ENCODE measurements around the gene SUN1.
A peak's percentile ranks its signal among the peaks of the same experiment; 100 is the strongest.

Gene SUN1

DNA sequence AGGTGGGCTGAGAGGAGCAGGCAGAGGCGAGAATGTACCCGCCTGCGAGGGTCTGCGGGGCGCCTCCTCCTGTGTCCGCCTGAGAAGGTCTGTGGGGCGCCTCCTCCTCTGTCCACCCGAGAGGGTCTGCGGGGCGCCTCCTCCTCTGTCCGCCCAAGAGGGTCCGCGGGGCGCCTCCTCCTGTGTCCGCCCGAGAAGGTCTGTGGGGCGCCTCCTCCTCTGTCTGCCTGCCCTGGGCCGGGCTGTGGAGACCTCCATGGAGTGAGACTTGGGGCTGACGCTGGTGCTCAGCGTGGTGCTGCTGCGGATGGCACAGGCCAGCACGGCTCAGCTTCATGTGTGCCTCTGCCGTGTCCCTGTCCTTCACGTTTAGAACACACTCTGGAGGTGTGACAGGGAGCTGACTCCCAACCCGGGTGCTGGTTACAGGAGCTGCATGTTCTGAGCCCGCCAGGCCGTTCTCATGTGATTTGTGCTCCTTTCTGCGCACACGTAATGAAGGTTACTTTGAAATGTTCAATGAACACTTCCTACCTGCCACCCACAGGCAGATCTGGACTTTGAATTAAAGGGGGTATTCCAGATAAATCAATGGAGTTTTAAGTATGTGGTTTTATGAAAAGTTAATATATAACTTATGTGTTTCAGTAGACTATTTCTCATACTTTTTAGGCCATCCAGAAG lies 23.6 kb downstream of the SUN1 start:
- Histone ChIP-seq H3K27ac (ENCODE audit: low read depth in 2 of 2, low read length in 2 of 2) (no peak overlapping the region), H3K27me3 (ENCODE audit: control insufficient read depth in 2 of 2, insufficient read depth in 2 of 2, low read length in 2 of 2) (no peaks in the 10 kb centered on the region), H3K9ac (ENCODE audit: low read depth in 1 of 2, low read length in 2 of 2) (no peak overlapping the region), H3K4me3 (ENCODE audit: low read length in 2 of 2) (no peak overlapping the region), H3K4me1 (ENCODE audit: control insufficient read depth in 2 of 2, insufficient read depth in 2 of 2, low read length in 2 of 2) (no peaks in the 10 kb centered on the region), H3K9me3 (ENCODE audit: control insufficient read depth in 2 of 2, low read length in 2 of 2) (no peaks in the 10 kb centered on the region), H3K36me3 (ENCODE audit: control insufficient read depth in 2 of 2, insufficient read depth in 2 of 2, low read length in 2 of 2) (peaks cover 77 to 81% of the 10 kb centered on the region in 2 donors)

DNA sequence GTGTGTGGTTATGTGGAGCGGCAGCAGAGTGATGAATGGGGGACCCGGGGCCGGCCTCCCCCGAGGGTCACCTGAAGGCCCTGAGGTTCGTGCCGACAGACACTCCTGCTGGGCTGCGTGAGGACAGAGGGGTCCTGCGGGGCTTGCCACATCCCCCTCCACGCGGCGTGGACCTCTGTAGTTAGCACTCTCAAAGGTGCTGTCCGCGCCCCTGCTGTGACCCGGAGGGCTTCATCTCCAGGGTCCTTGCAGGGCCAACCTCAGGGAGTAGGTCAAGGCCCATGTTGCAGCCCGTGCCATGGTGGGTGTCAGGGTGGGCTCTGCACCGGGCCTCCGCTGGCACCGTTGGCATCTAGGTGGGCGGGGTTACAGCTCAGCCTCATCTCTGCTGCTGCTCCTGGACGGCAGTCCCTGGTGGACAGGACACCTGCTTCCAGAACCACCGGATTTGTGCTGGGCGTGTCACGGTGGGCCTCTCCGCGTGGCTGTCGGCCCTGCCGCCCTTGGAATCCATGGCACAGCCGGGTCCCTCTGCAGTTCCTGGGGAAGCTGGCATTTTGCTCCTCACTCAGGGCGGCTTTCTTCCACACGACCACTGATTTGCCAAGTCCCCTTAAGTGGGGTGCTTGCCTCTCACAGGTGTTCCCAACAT lies 24.3 kb downstream of the SUN1 start:
- Histone ChIP-seq H3K36me3 (ENCODE audit: control insufficient read depth in 2 of 2, insufficient read depth in 2 of 2, low read length in 2 of 2) (peaks cover 81 to 82% of the 10 kb centered on the region in 2 donors), H3K4me3 (ENCODE audit: low read length in 2 of 2) (no peak overlapping the region), H3K27ac (ENCODE audit: low read depth in 2 of 2, low read length in 2 of 2) (no peak overlapping the region), H3K9me3 (ENCODE audit: control insufficient read depth in 2 of 2, low read length in 2 of 2) (no peaks in the 10 kb centered on the region), H3K27me3 (ENCODE audit: control insufficient read depth in 2 of 2, insufficient read depth in 2 of 2, low read length in 2 of 2) (no peaks in the 10 kb centered on the region), H3K4me1 (ENCODE audit: control insufficient read depth in 2 of 2, insufficient read depth in 2 of 2, low read length in 2 of 2) (peaks cover 3 to 6% of the 10 kb centered on the region in 2 donors), H3K9ac (ENCODE audit: low read depth in 1 of 2, low read length in 2 of 2) (no peak overlapping the region)

GRCh38 chr7:857661-858060 lies 25.4 kb downstream of the SUN1 start:
- Histone ChIP-seq H3K9ac (ENCODE audit: low read depth in 1 of 2, low read length in 2 of 2) (no peak overlapping the region), H3K4me1 (ENCODE audit: control insufficient read depth in 2 of 2, insufficient read depth in 2 of 2, low read length in 2 of 2) (peaks cover 3 to 9% of the 10 kb centered on the region in 2 donors)

GRCh38 chr7:859359-860030 lies 27.2 kb downstream of the SUN1 start:
- Histone ChIP-seq H3K36me3 (ENCODE audit: control insufficient read depth in 2 of 2, insufficient read depth in 2 of 2, low read length in 2 of 2) (peaks cover 69 to 72% of the 10 kb centered on the region in 2 donors), H3K4me1 (ENCODE audit: control insufficient read depth in 2 of 2, insufficient read depth in 2 of 2, low read length in 2 of 2) (peaks cover 3 to 9% of the 10 kb centered on the region in 2 donors), H3K9me3 (ENCODE audit: control insufficient read depth in 2 of 2, low read length in 2 of 2) (no peaks in the 10 kb centered on the region), H3K27me3 (ENCODE audit: control insufficient read depth in 2 of 2, insufficient read depth in 2 of 2, low read length in 2 of 2) (no peaks in the 10 kb centered on the region), H3K9ac (ENCODE audit: low read depth in 1 of 2, low read length in 2 of 2) (no peak overlapping the region), H3K4me3 (ENCODE audit: low read length in 2 of 2) (no peak overlapping the region), H3K27ac (ENCODE audit: low read depth in 2 of 2, low read length in 2 of 2) (no peak overlapping the region)

More at GRCh38 chr7:857661-858060, 25.4 kb downstream of the SUN1 start:
- Histone ChIP-seq H3K4me3 (ENCODE audit: low read length in 2 of 2) (no peak overlapping the region), H3K27me3 (ENCODE audit: control insufficient read depth in 2 of 2, insufficient read depth in 2 of 2, low read length in 2 of 2) (no peaks in the 10 kb centered on the region), H3K9me3 (ENCODE audit: control insufficient read depth in 2 of 2, low read length in 2 of 2) (no peaks in the 10 kb centered on the region), H3K27ac (ENCODE audit: low read depth in 2 of 2, low read length in 2 of 2) (no peak overlapping the region), H3K36me3 (ENCODE audit: control insufficient read depth in 2 of 2, insufficient read depth in 2 of 2, low read length in 2 of 2) (peaks cover 81 to 84% of the 10 kb centered on the region in 2 donors)

DNA sequence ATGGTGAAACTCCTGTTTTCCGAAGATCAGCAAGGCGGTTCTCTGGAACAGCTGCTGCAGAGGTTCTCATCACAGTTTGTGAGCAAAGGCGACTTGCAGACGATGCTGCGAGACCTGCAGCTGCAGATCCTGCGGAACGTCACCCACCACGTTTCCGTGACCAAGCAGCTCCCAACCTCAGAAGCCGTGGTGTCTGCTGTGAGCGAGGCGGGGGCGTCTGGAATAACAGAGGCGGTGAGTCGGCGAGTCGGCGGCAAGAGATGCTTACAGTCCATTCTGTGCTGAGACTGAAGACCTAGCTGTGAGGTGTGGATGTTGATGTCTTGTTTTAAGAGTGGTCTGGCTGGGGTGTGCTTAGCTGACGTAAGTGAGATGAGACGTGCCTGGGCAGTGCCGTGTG lies 27.9 kb downstream of the SUN1 start:
- Histone ChIP-seq H3K4me1 (ENCODE audit: control insufficient read depth in 2 of 2, insufficient read depth in 2 of 2, low read length in 2 of 2) (peaks cover 3 to 9% of the 10 kb centered on the region in 2 donors), H3K9ac (ENCODE audit: low read depth in 1 of 2, low read length in 2 of 2) (no peak overlapping the region), H3K27me3 (ENCODE audit: control insufficient read depth in 2 of 2, insufficient read depth in 2 of 2, low read length in 2 of 2) (no peaks in the 10 kb centered on the region), H3K36me3 (ENCODE audit: control insufficient read depth in 2 of 2, insufficient read depth in 2 of 2, low read length in 2 of 2) (peaks cover 64 to 75% of the 10 kb centered on the region in 2 donors), H3K4me3 (ENCODE audit: low read length in 2 of 2) (no peak overlapping the region), H3K27ac (ENCODE audit: low read depth in 2 of 2, low read length in 2 of 2) (no peak overlapping the region), H3K9me3 (ENCODE audit: control insufficient read depth in 2 of 2, low read length in 2 of 2) (no peaks in the 10 kb centered on the region)

GRCh38 chr7:861222-861621 lies 28.9 kb downstream of the SUN1 start:
- Histone ChIP-seq H3K4me1 (ENCODE audit: control insufficient read depth in 2 of 2, insufficient read depth in 2 of 2, low read length in 2 of 2) (peaks cover 3 to 9% of the 10 kb centered on the region in 2 donors), H3K27ac (ENCODE audit: low read depth in 2 of 2, low read length in 2 of 2) (no peak overlapping the region), H3K4me3 (ENCODE audit: low read length in 2 of 2) (no peak overlapping the region), H3K36me3 (ENCODE audit: control insufficient read depth in 2 of 2, insufficient read depth in 2 of 2, low read length in 2 of 2) (peaks cover 71 to 75% of the 10 kb centered on the region in 2 donors), H3K27me3 (ENCODE audit: control insufficient read depth in 2 of 2, insufficient read depth in 2 of 2, low read length in 2 of 2) (no peaks in the 10 kb centered on the region), H3K9ac (ENCODE audit: low read depth in 1 of 2, low read length in 2 of 2) (no peak overlapping the region), H3K9me3 (ENCODE audit: control insufficient read depth in 2 of 2, low read length in 2 of 2) (no peaks in the 10 kb centered on the region)

- no peak overlapping the region for H3K9ac ChIP-seq (ENCODE audit: low read depth in 1 of 2, low read length in 2 of 2)
- no peaks in the 10 kb centered on the region for H3K9me3 ChIP-seq (ENCODE audit: control insufficient read depth in 2 of 2, low read length in 2 of 2)
- H3K4me1 ChIP-seq (ENCODE audit: control insufficient read depth in 2 of 2, insufficient read depth in 2 of 2, low read length in 2 of 2) = peaks cover 5 to 11% of the 10 kb centered on the region in 2 donors
- H3K4me3 ChIP-seq (ENCODE audit: low read length in 2 of 2) = no peak overlapping the region
- no peak overlapping the region for H3K27ac ChIP-seq (ENCODE audit: low read depth in 2 of 2, low read length in 2 of 2)
- H3K27me3 ChIP-seq (ENCODE audit: control insufficient read depth in 2 of 2, insufficient read depth in 2 of 2, low read length in 2 of 2) = no peaks in the 10 kb centered on the region
- peaks cover 67 to 70% of the 10 kb centered on the region in 2 donors for H3K36me3 ChIP-seq (ENCODE audit: control insufficient read depth in 2 of 2, insufficient read depth in 2 of 2, low read length in 2 of 2)
Measured at GRCh38 chr7:862157-862556, 29.9 kb downstream of the SUN1 start.

GRCh38 chr7:863106-863505 lies 30.8 kb downstream of the SUN1 start:
- Histone ChIP-seq H3K9ac (ENCODE audit: low read depth in 1 of 2, low read length in 2 of 2) (no peak overlapping the region), H3K27me3 (ENCODE audit: control insufficient read depth in 2 of 2, insufficient read depth in 2 of 2, low read length in 2 of 2) (no peaks in the 10 kb centered on the region), H3K4me1 (ENCODE audit: control insufficient read depth in 2 of 2, insufficient read depth in 2 of 2, low read length in 2 of 2) (peaks cover 12 to 21% of the 10 kb centered on the region in 2 donors), H3K27ac (ENCODE audit: low read depth in 2 of 2, low read length in 2 of 2) (no peak overlapping the region), H3K36me3 (ENCODE audit: control insufficient read depth in 2 of 2, insufficient read depth in 2 of 2, low read length in 2 of 2) (peaks cover 66 to 68% of the 10 kb centered on the region in 2 donors), H3K4me3 (ENCODE audit: low read length in 2 of 2) (no peak overlapping the region), H3K9me3 (ENCODE audit: control insufficient read depth in 2 of 2, low read length in 2 of 2) (no peaks in the 10 kb centered on the region)

- peaks cover 55 to 58% of the 10 kb centered on the region in 2 donors for H3K36me3 ChIP-seq (ENCODE audit: control insufficient read depth in 2 of 2, insufficient read depth in 2 of 2, low read length in 2 of 2)
Measured at GRCh38 chr7:865921-866320, 33.6 kb downstream of the SUN1 start.

DNA sequence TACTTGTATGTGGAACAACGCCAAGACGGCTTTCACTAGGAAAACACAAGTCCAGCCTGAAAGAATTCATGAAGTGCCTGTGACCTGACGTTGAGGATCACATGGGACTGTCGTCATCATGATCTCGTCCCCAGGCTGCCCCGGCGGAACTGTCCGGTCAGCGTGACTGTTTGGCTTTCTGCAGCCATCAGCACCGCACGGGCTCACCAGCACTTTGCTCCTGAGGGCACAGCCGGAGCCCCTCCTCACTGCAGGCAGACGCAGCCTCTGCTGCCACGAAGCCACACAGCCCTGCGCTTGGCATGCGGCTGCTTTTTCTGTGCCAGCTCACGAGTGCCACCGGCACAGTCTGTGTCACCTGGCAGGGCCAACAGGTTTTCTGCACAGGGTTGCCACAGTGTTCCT lies 34.7 kb downstream of the SUN1 start:
- H3K36me3 ChIP-seq (ENCODE audit: control insufficient read depth in 2 of 2, insufficient read depth in 2 of 2, low read length in 2 of 2) = peaks cover 50 to 52% of the 10 kb centered on the region in 2 donors
- H3K9me3 ChIP-seq (ENCODE audit: control insufficient read depth in 2 of 2, low read length in 2 of 2) = no peaks in the 10 kb centered on the region
- H3K4me1 ChIP-seq (ENCODE audit: control insufficient read depth in 2 of 2, insufficient read depth in 2 of 2, low read length in 2 of 2) = peaks cover 12 to 14% of the 10 kb centered on the region in 2 donors
- peak overlapping the region; percentile 80 to 86 for H3K27ac ChIP-seq (ENCODE audit: low read depth in 2 of 2, low read length in 2 of 2)
- no peaks in the 10 kb centered on the region for H3K27me3 ChIP-seq (ENCODE audit: control insufficient read depth in 2 of 2, insufficient read depth in 2 of 2, low read length in 2 of 2)
- H3K4me3 ChIP-seq (ENCODE audit: low read length in 2 of 2) = peak overlapping the region in 1 of 2 donors; percentile 15
- H3K9ac ChIP-seq (ENCODE audit: low read depth in 1 of 2, low read length in 2 of 2) = peak overlapping the region in 1 of 2 donors; percentile 58

More at GRCh38 chr7:865921-866320, 33.6 kb downstream of the SUN1 start:
- H3K9ac ChIP-seq (ENCODE audit: low read depth in 1 of 2, low read length in 2 of 2) = no peak overlapping the region
- H3K9me3 ChIP-seq (ENCODE audit: control insufficient read depth in 2 of 2, low read length in 2 of 2) = no peaks in the 10 kb centered on the region
- no peaks in the 10 kb centered on the region for H3K27me3 ChIP-seq (ENCODE audit: control insufficient read depth in 2 of 2, insufficient read depth in 2 of 2, low read length in 2 of 2)
- H3K27ac ChIP-seq (ENCODE audit: low read depth in 2 of 2, low read length in 2 of 2) = peak overlapping the region in 1 of 2 donors; percentile 11
- H3K4me1 ChIP-seq (ENCODE audit: control insufficient read depth in 2 of 2, insufficient read depth in 2 of 2, low read length in 2 of 2) = peaks cover 15 to 22% of the 10 kb centered on the region in 2 donors
- H3K4me3 ChIP-seq (ENCODE audit: low read length in 2 of 2) = no peak overlapping the region

Data from mucosa of rectum (tissue), 2 donors.